ENCODE measurements around the gene CFDP1.

DNA sequence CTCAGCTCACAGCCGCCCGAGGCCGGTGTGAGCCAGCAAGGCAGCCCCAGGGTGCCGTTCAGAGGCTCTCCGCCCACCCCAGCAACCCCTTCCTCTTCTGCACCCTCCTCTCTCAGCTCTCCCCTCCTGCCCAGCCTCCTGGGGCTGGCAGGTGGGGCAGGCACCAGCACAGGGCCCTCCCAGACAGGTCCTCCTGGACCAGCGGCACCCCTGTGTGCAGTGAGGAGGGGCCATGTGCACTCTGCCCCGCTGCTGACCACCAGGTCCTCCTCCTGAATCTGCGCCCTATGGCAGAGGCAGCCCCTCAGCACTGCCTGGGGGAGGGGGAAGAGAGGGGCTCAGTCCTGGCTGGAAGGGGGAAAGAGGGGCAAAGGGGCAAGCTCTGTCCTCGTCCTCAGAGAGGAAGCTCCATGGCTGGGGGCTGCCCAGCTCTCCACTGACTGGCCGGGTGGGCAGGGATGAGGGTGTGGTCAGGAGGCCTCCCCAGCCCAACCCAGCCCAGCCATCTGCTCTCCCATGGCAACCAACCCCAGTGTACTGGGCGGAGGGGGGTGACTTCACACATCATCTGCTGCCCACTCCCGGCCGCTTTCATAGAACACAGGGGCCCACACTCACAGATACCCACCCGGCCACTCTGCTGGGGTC is 176.5 kb downstream of the CFDP1 start:
- TF ChIP-seq JUN (IDR thresholded peaks at IDR 0.05; ENCODE audit: borderline replicate concordance, insufficient read depth, insufficient read length, low read depth) (no peak), MAX (IDR thresholded peaks at IDR 0.05; ENCODE audit: insufficient read depth, insufficient read length) (no peak), EZH2 (IDR thresholded peaks at IDR 0.05; ENCODE audit: borderline replicate concordance, low read depth, low read length, severe bottlenecking) (no peak)
- TF ChIP-seq, protein P1, sequence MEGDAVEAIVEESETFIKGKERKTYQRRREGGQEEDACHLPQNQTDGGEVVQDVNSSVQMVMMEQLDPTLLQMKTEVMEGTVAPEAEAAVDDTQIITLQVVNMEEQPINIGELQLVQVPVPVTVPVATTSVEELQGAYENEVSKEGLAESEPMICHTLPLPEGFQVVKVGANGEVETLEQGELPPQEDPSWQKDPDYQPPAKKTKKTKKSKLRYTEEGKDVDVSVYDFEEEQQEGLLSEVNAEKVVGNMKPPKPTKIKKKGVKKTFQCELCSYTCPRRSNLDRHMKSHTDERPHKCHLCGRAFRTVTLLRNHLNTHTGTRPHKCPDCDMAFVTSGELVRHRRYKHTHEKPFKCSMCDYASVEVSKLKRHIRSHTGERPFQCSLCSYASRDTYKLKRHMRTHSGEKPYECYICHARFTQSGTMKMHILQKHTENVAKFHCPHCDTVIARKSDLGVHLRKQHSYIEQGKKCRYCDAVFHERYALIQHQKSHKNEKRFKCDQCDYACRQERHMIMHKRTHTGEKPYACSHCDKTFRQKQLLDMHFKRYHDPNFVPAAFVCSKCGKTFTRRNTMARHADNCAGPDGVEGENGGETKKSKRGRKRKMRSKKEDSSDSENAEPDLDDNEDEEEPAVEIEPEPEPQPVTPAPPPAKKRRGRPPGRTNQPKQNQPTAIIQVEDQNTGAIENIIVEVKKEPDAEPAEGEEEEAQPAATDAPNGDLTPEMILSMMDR (IDR thresholded peaks at IDR 0.05; ENCODE audit: extremely low read depth in 1 of 2, insufficient read depth in 1 of 2, low read depth in 1 of 2, low read length in 2 of 2): peak in 1 of 2 donors; percentile 14
